HepG2 (cell line): ENCODE results near the gene SLC34A3. TPM values are rescaled to one million over a fixed set of nuclear protein-coding genes. Genes with fewer than 3 reads are reported as not detected.

ENCODE experiments used
- EP300 ChIP-seq, 3 experiments: sonication (generic) in 1 of 3; formaldehyde crosslinking in 1 of 3; IDR thresholded peaks; 2 replicates each; pipeline versions ENCODE4 v1.5.1 to v1.6.1; 2011 to 2020; ENCODE audit warnings: low read depth in 2 of 3, low read length in 2 of 3, borderline replicate concordance in 1 of 3, improper control_type of control experiment in 1 of 3, mild to moderate bottlenecking in 1 of 3, missing genetic modification reagents in 1 of 3, moderate library complexity in 1 of 3
- HNF4G ChIP-seq, 2 experiments: sonication (generic) in 1 of 2; formaldehyde crosslinking in 1 of 2; IDR thresholded peaks; 2 replicates each; pipeline versions ENCODE4 v1.4.0 to v1.6.1; 2011 to 2020; ENCODE audit warnings: borderline replicate concordance in 2 of 2, low read depth in 2 of 2, mild to moderate bottlenecking in 2 of 2, low read length in 1 of 2, missing genetic modification reagents in 1 of 2, moderate library complexity in 1 of 2
- MAF1 ChIP-seq: sonication (generic); formaldehyde crosslinking; IDR thresholded peaks from 2 replicates; pipeline ENCODE4 v1.5.0; 2020; ENCODE audit warnings: missing genetic modification reagents, borderline replicate concordance
- NFATC3 ChIP-seq: sonication (generic); formaldehyde crosslinking; IDR thresholded peaks from 2 replicates; pipeline ENCODE4 v1.5.1; 2020; ENCODE audit warnings: mild to moderate bottlenecking, missing genetic modification reagents
- NFKBIZ ChIP-seq: IDR thresholded peaks from 2 replicates; pipeline ENCODE4 v1.6.1; 2018; ENCODE audit warnings: missing genetic modification reagents, missing compliant biosample characterization
- PTBP1 ChIP-seq: fragments of 200-400 bp; formaldehyde crosslinking; IDR thresholded peaks from 2 replicates; pipeline ENCODE4 v1.6.1; 2018; ENCODE audit warnings: low read length, low read depth; ENCODE audit not compliant: poor library complexity, severe bottlenecking
- RORA ChIP-seq: sonication (generic); formaldehyde crosslinking; IDR thresholded peaks from 2 replicates; pipeline ENCODE4 v1.5.0; 2020; ENCODE audit warnings: mild to moderate bottlenecking, missing genetic modification reagents, moderate library complexity
- ZFP82 ChIP-seq: sonication (generic); formaldehyde crosslinking; IDR thresholded peaks from 2 replicates; pipeline ENCODE4 v1.5.1; 2020; ENCODE audit warnings: mild to moderate bottlenecking, missing genetic modification reagents, borderline replicate concordance
- ZNF225 ChIP-seq: sonication (generic); formaldehyde crosslinking; IDR thresholded peaks from 2 replicates; pipeline ENCODE4 v1.4.0; 2020; ENCODE audit warnings: mild to moderate bottlenecking, missing genetic modification reagents
- ZNF737 ChIP-seq: sonication (generic); formaldehyde crosslinking; IDR thresholded peaks from 2 replicates; pipeline ENCODE4 v1.5.0; 2020; ENCODE audit warnings: missing genetic modification reagents, mild to moderate bottlenecking, borderline replicate concordance
- ZNF761 ChIP-seq: sonication (generic); formaldehyde crosslinking; conservative IDR thresholded peaks from 2 replicates; pipeline ENCODE4 v1.4.0; 2020; ENCODE audit warnings: mild to moderate bottlenecking, missing genetic modification reagents
- polyA plus RNA-seq, 8 experiments: library from polyadenylated mRNA; depleted of rRNA in 3 of 8; stranded (reverse) in 7 of 8; unstranded in 1 of 8; fragments of >200 nt; fragmentation: Illumina TruSeq in 4 of 8; extraction: Trizol in 4 of 8; gene quantifications; 2 replicates each; pipeline versions ENCODE4 v1.2.1 to v1.2.3, GENCODE V29; 2011 to 2016; ENCODE audit warnings: low read depth in 4 of 8, missing spikeins in 1 of 8, mixed read lengths in 1 of 8; ENCODE audit not compliant: insufficient read depth in 1 of 8
- total RNA-seq, 5 experiments: library from RNA; depleted of rRNA; stranded (reverse); fragments of >200 nt; fragmentation: Illumina TruSeq; extraction: Trizol; gene quantifications; 2 replicates each; pipeline ENCODE4 v1.2.3, GENCODE V29; 2016; ENCODE audit warnings: low read depth in 1 of 5
- TF ChIP-seq, protein P1 (sequence below): sonication (generic); formaldehyde crosslinking; IDR thresholded peaks from 2 replicates; pipeline ENCODE4 v1.5.0; 2020; ENCODE audit warnings: mild to moderate bottlenecking, missing genetic modification reagents
- TF ChIP-seq, protein P2 (sequence below): sonication (generic); formaldehyde crosslinking; IDR thresholded peaks from 2 replicates; pipeline ENCODE4 v1.5.0; 2020; ENCODE audit warnings: missing genetic modification reagents
- TF ChIP-seq, protein P3 (sequence below): sonication (generic); formaldehyde crosslinking; IDR thresholded peaks from 2 replicates; pipeline ENCODE4 v1.8.0; 2022; ENCODE audit warnings: mild to moderate bottlenecking, missing genetic modification reagents, moderate library complexity
- TF ChIP-seq, protein P4 (sequence below): sonication (generic); formaldehyde crosslinking; IDR thresholded peaks from 2 replicates; pipeline ENCODE4 v1.4.0; 2020; ENCODE audit warnings: mild to moderate bottlenecking, missing genetic modification reagents
- TF ChIP-seq, protein P5 (sequence below): sonication (generic); formaldehyde crosslinking; IDR thresholded peaks from 2 replicates; pipeline ENCODE4 v1.4.0; 2020; ENCODE audit warnings: low read depth, mild to moderate bottlenecking, missing genetic modification reagents
- TF ChIP-seq, protein P6 (sequence below): sonication (generic); formaldehyde crosslinking; IDR thresholded peaks from 2 replicates; pipeline ENCODE4 v1.8.0; 2023; ENCODE audit warnings: mild to moderate bottlenecking, missing genetic modification reagents

Gene SLC34A3
- total and polyA plus RNA-seq, 2 of the 13 experiments (the other 11 are each of a cell fraction or from before 2014, with no cell fraction given) = 0.07 to 1.0 TPM

DNA sequence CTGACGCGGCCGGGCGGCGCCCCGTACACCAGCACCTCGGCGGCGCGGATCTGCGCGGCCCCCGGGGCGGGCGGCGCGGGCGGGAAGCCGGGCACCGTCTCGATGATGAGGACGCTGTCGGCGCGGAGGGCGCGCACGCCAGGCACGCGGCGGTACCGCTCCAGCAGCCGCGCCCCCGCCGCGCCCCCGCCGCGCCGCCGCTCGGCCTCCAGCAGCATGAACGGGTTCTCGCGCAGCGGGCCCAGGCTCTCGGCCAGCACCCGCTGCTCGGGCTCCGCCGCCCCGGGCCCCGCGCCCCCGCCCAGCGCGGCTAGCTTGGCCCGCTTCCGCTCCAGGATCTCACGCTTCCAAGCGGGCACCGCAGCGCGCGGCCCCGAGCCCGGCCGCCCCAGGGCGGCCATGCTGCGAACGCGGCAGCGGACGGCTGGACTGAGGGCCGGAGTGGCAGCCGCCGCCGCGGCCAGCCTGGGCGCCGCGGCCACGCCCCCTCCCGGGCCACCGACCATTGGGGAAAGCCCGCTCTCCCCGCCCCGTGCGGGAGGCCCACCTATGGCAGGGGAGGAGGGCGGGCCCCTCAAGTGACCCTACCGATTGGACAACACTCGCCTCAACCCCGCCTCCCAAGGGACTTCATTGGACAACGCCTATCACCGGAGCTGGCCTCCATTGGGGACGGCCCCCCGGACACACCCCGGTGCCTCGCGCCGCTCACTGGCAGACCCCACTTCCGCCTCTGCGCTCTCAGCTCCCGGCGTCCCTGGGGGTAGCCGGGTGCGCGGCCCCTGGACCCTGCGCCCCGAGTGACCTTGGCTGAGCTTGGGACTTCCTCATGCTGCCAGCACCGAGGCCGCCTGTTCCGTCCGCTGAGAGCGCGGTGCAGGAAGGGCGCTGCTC lies 30.1 kb upstream of the SLC34A3 start, which contains the start of gene TPRN (continued):
- TF ChIP-seq, protein P1, sequence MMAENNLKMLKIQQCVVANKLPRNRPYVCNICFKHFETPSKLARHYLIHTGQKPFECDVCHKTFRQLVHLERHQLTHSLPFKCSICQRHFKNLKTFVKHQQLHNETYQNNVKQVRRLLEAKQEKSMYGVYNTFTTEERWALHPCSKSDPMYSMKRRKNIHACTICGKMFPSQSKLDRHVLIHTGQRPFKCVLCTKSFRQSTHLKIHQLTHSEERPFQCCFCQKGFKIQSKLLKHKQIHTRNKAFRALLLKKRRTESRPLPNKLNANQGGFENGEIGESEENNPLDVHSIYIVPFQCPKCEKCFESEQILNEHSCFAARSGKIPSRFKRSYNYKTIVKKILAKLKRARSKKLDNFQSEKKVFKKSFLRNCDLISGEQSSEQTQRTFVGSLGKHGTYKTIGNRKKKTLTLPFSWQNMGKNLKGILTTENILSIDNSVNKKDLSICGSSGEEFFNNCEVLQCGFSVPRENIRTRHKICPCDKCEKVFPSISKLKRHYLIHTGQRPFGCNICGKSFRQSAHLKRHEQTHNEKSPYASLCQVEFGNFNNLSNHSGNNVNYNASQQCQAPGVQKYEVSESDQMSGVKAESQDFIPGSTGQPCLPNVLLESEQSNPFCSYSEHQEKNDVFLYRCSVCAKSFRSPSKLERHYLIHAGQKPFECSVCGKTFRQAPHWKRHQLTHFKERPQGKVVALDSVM (CRISPR knock-in tag) = no peak
- TF ChIP-seq ZFP82 (CRISPR knock-in tag) (0 out of 2 replicates have a peak, but pooled peaks have one; percentile 84), HNF4G (IDR thresholded peaks at IDR 0.05; ENCODE audit: borderline replicate concordance, low read depth, low read length) (peak; percentile 88), HNF4G (CRISPR knock-in tag; IDR thresholded peaks at IDR 0.05; ENCODE audit: borderline replicate concordance, low read depth) (peak; percentile 94), ZNF737 (CRISPR knock-in tag) (no peak), MAF1 (peak; percentile 51; the same call in 1 of the 2 replicates), ZNF225 (CRISPR knock-in tag) (peak; percentile 75; the same call in 1 of the 2 replicates), RORA (CRISPR knock-in tag) (no peak), EP300 (IDR thresholded peaks at IDR 0.05; ENCODE audit: low read depth in 2 of 2, low read length in 2 of 2) (0 out of 4 replicates have a peak, but pooled peaks of 1 of the 2 experiments have one; percentile 15), EP300 (CRISPR knock-in tag; IDR thresholded peaks at IDR 0.05; ENCODE audit: borderline replicate concordance) (peak; percentile 59; the same call in 1 of the 2 replicates), NFKBIZ (CRISPR knock-in tag) (no peak), PTBP1 (no peak), NFATC3 (no peak), ZNF761 (0 out of 2 replicates have a peak, but pooled peaks have one; percentile 30)
- TF ChIP-seq, protein P2, sequence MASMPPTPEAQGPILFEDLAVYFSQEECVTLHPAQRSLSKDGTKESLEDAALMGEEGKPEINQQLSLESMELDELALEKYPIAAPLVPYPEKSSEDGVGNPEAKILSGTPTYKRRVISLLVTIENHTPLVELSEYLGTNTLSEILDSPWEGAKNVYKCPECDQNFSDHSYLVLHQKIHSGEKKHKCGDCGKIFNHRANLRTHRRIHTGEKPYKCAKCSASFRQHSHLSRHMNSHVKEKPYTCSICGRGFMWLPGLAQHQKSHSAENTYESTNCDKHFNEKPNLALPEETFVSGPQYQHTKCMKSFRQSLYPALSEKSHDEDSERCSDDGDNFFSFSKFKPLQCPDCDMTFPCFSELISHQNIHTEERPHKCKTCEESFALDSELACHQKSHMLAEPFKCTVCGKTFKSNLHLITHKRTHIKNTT = no peak
- TF ChIP-seq, protein P3, sequence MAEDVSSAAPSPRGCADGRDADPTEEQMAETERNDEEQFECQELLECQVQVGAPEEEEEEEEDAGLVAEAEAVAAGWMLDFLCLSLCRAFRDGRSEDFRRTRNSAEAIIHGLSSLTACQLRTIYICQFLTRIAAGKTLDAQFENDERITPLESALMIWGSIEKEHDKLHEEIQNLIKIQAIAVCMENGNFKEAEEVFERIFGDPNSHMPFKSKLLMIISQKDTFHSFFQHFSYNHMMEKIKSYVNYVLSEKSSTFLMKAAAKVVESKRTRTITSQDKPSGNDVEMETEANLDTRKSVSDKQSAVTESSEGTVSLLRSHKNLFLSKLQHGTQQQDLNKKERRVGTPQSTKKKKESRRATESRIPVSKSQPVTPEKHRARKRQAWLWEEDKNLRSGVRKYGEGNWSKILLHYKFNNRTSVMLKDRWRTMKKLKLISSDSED = 0 out of 2 replicates have a peak, but pooled peaks have one; percentile 43
- TF ChIP-seq, protein P4, sequence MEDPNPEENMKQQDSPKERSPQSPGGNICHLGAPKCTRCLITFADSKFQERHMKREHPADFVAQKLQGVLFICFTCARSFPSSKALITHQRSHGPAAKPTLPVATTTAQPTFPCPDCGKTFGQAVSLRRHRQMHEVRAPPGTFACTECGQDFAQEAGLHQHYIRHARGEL (CRISPR knock-in tag) = no peak
- TF ChIP-seq, protein P5, sequence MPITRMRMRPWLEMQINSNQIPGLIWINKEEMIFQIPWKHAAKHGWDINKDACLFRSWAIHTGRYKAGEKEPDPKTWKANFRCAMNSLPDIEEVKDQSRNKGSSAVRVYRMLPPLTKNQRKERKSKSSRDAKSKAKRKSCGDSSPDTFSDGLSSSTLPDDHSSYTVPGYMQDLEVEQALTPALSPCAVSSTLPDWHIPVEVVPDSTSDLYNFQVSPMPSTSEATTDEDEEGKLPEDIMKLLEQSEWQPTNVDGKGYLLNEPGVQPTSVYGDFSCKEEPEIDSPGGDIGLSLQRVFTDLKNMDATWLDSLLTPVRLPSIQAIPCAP (CRISPR knock-in tag) = no peak
- TF ChIP-seq, protein P6, sequence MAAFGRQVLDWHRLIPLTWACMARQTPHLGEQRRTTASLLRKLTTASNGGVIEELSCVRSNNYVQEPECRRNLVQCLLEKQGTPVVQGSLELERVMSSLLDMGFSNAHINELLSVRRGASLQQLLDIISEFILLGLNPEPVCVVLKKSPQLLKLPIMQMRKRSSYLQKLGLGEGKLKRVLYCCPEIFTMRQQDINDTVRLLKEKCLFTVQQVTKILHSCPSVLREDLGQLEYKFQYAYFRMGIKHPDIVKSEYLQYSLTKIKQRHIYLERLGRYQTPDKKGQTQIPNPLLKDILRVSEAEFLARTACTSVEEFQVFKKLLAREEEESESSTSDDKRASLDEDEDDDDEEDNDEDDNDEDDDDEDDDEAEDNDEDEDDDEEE (CRISPR knock-in tag) = peak; percentile 27; the same call in 1 of the 2 replicates
